Endothelial cell (in vitro differentiated cells): Measurements from ENCODE around the gene CRTAP. TPM values are rescaled to one million over a fixed set of nuclear protein-coding genes. Genes with fewer than 3 reads are reported as not detected.
"Not testable (repeated sequence)": the region's sequence is repeated elsewhere in the genome, so short reads cannot be mapped to it uniquely, and the experiment has no call there.

Experiments
- DNase-seq: peaks from one replicate; pipeline ENCODE4 v3.0.0; 2021; ENCODE audit warnings: low spot score
- H3K27ac Mint-ChIP-seq: one replicate; pipeline ENCODE4 v1.8.0; 2021; ENCODE audit warnings: mixed read lengths, inconsistent platforms; ENCODE audit not compliant: unreplicated experiment
- H3K27me3 Mint-ChIP-seq: one replicate; pipeline ENCODE4 v1.8.0; 2021; ENCODE audit warnings: mild to moderate bottlenecking, moderate library complexity, mixed read lengths, inconsistent platforms; ENCODE audit not compliant: unreplicated experiment
- H3K36me3 Mint-ChIP-seq: one replicate; pipeline ENCODE4 v1.8.0; 2021; ENCODE audit warnings: mild to moderate bottlenecking, low read depth, mixed read lengths, inconsistent platforms; ENCODE audit not compliant: unreplicated experiment
- H3K4me1 Mint-ChIP-seq: one replicate; pipeline ENCODE4 v1.8.0; 2021; ENCODE audit warnings: mild to moderate bottlenecking, mixed read lengths, inconsistent platforms; ENCODE audit not compliant: unreplicated experiment
- H3K4me3 Mint-ChIP-seq: one replicate; pipeline ENCODE4 v1.8.0; 2021; ENCODE audit warnings: mild to moderate bottlenecking, mixed read lengths, inconsistent platforms; ENCODE audit not compliant: unreplicated experiment
- H3K9me3 Mint-ChIP-seq: one replicate; pipeline ENCODE4 v1.8.0; 2021; ENCODE audit warnings: mixed read lengths, inconsistent platforms; ENCODE audit not compliant: unreplicated experiment
- CTCF ChIP-seq: fragments of 200-600 bp; sonication (generic); IDR thresholded peaks from one replicate; pipeline ENCODE4 v1.5.0; 2021; ENCODE audit warnings: antibody characterized with exemption; ENCODE audit not compliant: unreplicated experiment
- total RNA-seq: library from RNA; stranded (reverse); fragmentation: NEBNext Ultra II Directional; extraction: Animal tissue kit (Norgen Biotek cat#: 25700); gene quantifications from one replicate; pipeline ENCODE4 v1.2.1, GENCODE V29; 2021; ENCODE audit not compliant: unreplicated experiment

CRTAP gene
- total RNA-seq, 1 donor from 2014 or later, result 341 TPM

GRCh38 chr3:33104803-33105202, 9.0 kb upstream of the CRTAP start:
- Mint-ChIP-seq H3K27me3 (peaks cover 1% of the 10 kb centered on the region), H3K4me3 (no peak overlapping the region), H3K4me1 (no peaks in the 10 kb centered on the region), H3K27ac (no peak overlapping the region), H3K9me3 (no peaks in the 10 kb centered on the region), H3K36me3 (no peaks in the 10 kb centered on the region)
- DNase-seq, result no peak
- TF ChIP-seq CTCF, result no peak

GRCh38 chr3:33105341-33105948, 8.4 kb upstream of the CRTAP start:
- peaks cover 1% of the 10 kb centered on the region for H3K27me3 Mint-ChIP-seq
- no peaks in the 10 kb centered on the region for H3K4me1 Mint-ChIP-seq
- TF ChIP-seq CTCF, result no peak
- H3K4me3 Mint-ChIP-seq, result no peak overlapping the region
- no peak for DNase-seq
- H3K27ac Mint-ChIP-seq, result no peak overlapping the region
- no peaks in the 10 kb centered on the region for H3K9me3 Mint-ChIP-seq
- no peaks in the 10 kb centered on the region for H3K36me3 Mint-ChIP-seq

DNA sequence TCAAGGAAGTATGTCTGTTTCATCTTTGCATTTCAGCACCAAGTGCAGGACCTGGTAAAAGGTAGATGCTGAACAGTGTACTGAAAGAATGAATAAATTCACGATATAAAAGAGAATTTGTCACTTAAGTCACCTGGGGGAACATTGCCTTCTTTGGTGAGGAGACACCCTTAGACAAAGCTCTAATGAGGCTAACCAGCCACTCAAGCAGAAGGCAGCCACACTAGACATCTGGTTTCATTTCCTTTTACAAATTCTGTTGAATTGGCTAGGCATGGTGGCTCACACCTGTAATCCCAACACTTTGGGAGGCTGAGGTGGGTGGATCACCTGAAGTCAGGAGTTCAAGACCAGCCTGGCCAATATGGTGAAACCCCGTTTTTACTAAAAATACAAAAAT, 7.0 kb upstream of the CRTAP start:
- H3K4me1 Mint-ChIP-seq, H3K4me3 Mint-ChIP-seq, DNase-seq, H3K9me3 Mint-ChIP-seq, H3K27me3 Mint-ChIP-seq, H3K27ac Mint-ChIP-seq, H3K36me3 Mint-ChIP-seq: not testable (repeated sequence)

GRCh38 chr3:33111581-33111980, 2.2 kb upstream of the CRTAP start:
- H3K27ac Mint-ChIP-seq, result no peak overlapping the region
- no peaks in the 10 kb centered on the region for H3K9me3 Mint-ChIP-seq
- H3K4me3 Mint-ChIP-seq, result no peak overlapping the region
- peaks cover 6% of the 10 kb centered on the region for H3K4me1 Mint-ChIP-seq
- H3K27me3 Mint-ChIP-seq, result no peaks in the 10 kb centered on the region
- no peak for DNase-seq
- no peak for TF ChIP-seq CTCF
- no peaks in the 10 kb centered on the region for H3K36me3 Mint-ChIP-seq

DNA sequence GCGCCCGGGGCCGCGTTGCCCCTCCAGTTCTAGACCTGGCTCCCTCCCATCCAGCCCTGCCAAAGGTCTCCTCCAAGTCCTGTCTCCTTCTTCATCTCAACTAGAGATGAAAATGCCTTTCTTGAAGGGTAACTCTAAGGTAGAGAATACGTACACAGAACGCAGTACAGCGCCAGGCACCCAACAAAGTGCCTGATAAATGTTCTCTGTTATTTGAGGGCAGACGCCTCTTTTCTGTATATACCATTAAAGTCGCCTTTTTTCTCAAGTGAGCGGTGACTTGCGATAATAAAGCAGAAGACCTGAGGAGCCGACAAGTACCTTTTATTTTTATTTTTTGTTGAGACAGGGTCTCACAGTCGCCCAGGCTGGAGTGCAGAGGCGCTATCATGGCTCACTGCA, 809 bp downstream of the CRTAP start:
- TF ChIP-seq CTCF, result no peak
- peaks cover 14% of the 10 kb centered on the region for H3K4me1 Mint-ChIP-seq
- H3K27ac Mint-ChIP-seq, result no peak overlapping the region

More for the DNA sequence above, 809 bp downstream of the CRTAP start:
- peaks cover 5% of the 10 kb centered on the region for H3K36me3 Mint-ChIP-seq
- H3K4me3 Mint-ChIP-seq, result peak overlapping the region; percentile 90
- peaks cover 2% of the 10 kb centered on the region for H3K27me3 Mint-ChIP-seq
- H3K9me3 Mint-ChIP-seq, result no peaks in the 10 kb centered on the region
- no peak for DNase-seq
